CD4-positive, alpha-beta T cell (primary cell): ENCODE measurements around the gene RIPK3. TPM values are rescaled to one million over a fixed set of nuclear protein-coding genes. Genes with fewer than 3 reads are reported as not detected.

Experiments
- ATAC-seq: fragments of 200-7000 bp; cut with Tn5 transposase; one replicate; pipeline ENCODE4 v1.10.0; 2022; ENCODE audit warnings: mild to moderate bottlenecking; ENCODE audit not compliant: poor library complexity
- CTCF ChIA-PET: fragments of 350-600 bp; sonication (Branson Sonifier 250); formaldehyde crosslinking; loops from one replicate; lab custom pipeline; 2021; ENCODE audit warnings: antibody characterized with exemption, inconsistent platforms; lab: Charles Lee
- POLR2A ChIA-PET: fragments of 350-600 bp; sonication (Branson Sonifier 250); formaldehyde crosslinking; loops from one replicate; lab custom pipeline; 2021; ENCODE audit warnings: antibody characterized with exemption, inconsistent platforms; lab: Charles Lee
- DNase-seq, 14 experiments: peaks; one replicate each; pipeline ENCODE4 v3.0.0-alpha.2; 2013 to 2020; ENCODE audit warnings: mixed read lengths in 2 of 14
- H3K27ac ChIP-seq, 2 donors: one replicate each; pipeline versions ENCODE4 v1.5.1 to v1.7.0; 2013; ENCODE audit warnings: low read length in 2 of 2, low read depth in 1 of 2, mild to moderate bottlenecking in 1 of 2
- H3K27me3 ChIP-seq, 2 experiments: 1 replicate in 1 of 2; 2 replicates in 1 of 2; pipeline versions ENCODE4 v1.6.1 to v1.7.0; 2013; ENCODE audit warnings: low read length in 2 of 2, control low read depth in 1 of 2, mild to moderate bottlenecking in 1 of 2, moderate library complexity in 1 of 2; ENCODE audit not compliant: insufficient read depth in 2 of 2, control insufficient read depth in 1 of 2
- H3K36me3 ChIP-seq: one replicate; pipeline ENCODE4 v1.6.1; 2013; ENCODE audit warnings: low read length, control low read depth; ENCODE audit not compliant: insufficient read depth
- H3K4me1 ChIP-seq: one replicate; pipeline ENCODE4 v1.6.1; 2013; ENCODE audit warnings: low read length, control low read depth; ENCODE audit not compliant: insufficient read depth
- H3K4me3 ChIP-seq: one replicate; pipeline ENCODE4 v1.5.1; 2013; ENCODE audit warnings: mild to moderate bottlenecking, low read length, moderate library complexity
- H3K9me3 ChIP-seq, 2 experiments: 1 replicate in 1 of 2; 2 replicates in 1 of 2; pipeline versions ENCODE4 v1.6.1 to v1.7.0; 2013; ENCODE audit warnings: low read length in 2 of 2, mild to moderate bottlenecking in 2 of 2, control low read depth in 1 of 2, moderate library complexity in 1 of 2; ENCODE audit not compliant: control insufficient read depth in 1 of 2, insufficient read depth in 1 of 2
- H3K27ac Mint-ChIP-seq: one replicate; pipeline ENCODE4 v1.8.0; 2020; ENCODE audit warnings: mixed read lengths
- H3K27me3 Mint-ChIP-seq: one replicate; pipeline ENCODE4 v1.8.0; 2021; ENCODE audit warnings: mixed read lengths
- H3K36me3 Mint-ChIP-seq: one replicate; pipeline ENCODE4 v1.8.0; 2021; ENCODE audit warnings: low read depth, mixed read lengths
- H3K4me1 Mint-ChIP-seq: one replicate; pipeline ENCODE4 v1.8.0; 2021; ENCODE audit warnings: low read depth, mixed read lengths
- H3K4me3 Mint-ChIP-seq: one replicate; pipeline ENCODE4 v1.8.0; 2020; ENCODE audit warnings: mild to moderate bottlenecking, mixed read lengths
- H3K9me3 Mint-ChIP-seq: one replicate; pipeline ENCODE4 v1.8.0; 2020; ENCODE audit warnings: mixed read lengths
- CTCF ChIP-seq: fragments of 200-600 bp; IDR thresholded peaks from one replicate; pipeline ENCODE4 v1.8.0; 2022; ENCODE audit warnings: antibody characterized with exemption, mild to moderate bottlenecking
- intact Hi-C, 2 experiments: fragments of 100-400 bp; cut with DNase I in 1 of 2; cut with micrococcal nuclease in 1 of 2; formaldehyde crosslinking; loops; one replicate each; pipeline versions ENCODE4 v1.15.1 to v1.9.0; 2023 to 2025; cut with DNase I, micrococcal nuclease
- total RNA-seq, 174 experiments: library from RNA in 2 of 174; stranded (reverse) in 2 of 174; gene quantifications; one replicate each; pipeline ENCODE4 v1.2.3 and lab custom pipeline; 2021 to 2026

RIPK3 gene
- total RNA-seq, 2 experiments from 2014 or later = 18.1 to 18.9 TPM

GRCh38 chr14:24300326-24300980 is 39.3 kb downstream of the RIPK3 start:
- intact Hi-C loops = no loop called here
- Mint-ChIP-seq H3K27ac (peak overlapping the region; percentile 98), H3K4me1 (peaks cover 64% of the 10 kb centered on the region), H3K9me3 (no peaks in the 10 kb centered on the region), H3K4me3 (peak overlapping the region; percentile 99), H3K36me3 (peaks cover 89% of the 10 kb centered on the region), H3K27me3 (no peaks in the 10 kb centered on the region)
- Histone ChIP-seq H3K4me3 (peak overlapping the region; percentile 87), H3K27ac (peak overlapping the region; percentile 81 to 87), H3K27me3 (no peaks in the 10 kb centered on the region), H3K36me3 (peaks cover 59% of the 10 kb centered on the region), H3K9me3 (no peaks in the 10 kb centered on the region), H3K4me1 (peaks cover 56% of the 10 kb centered on the region)
- TF ChIP-seq CTCF = no peak
- CTCF ChIA-PET = interaction anchor here (1.0 to 6.8 kb wide), 6 partner anchors 9 to 131 kb away, joined by 3 to 90 read pairs (median 16); partner anchors contain the start of genes CIDEB, LTB4R, LTB4R2 and MDP1
- DNase-seq = no peak
- ATAC-seq = no peak
- POLR2A ChIA-PET = interaction anchor here (0.8 to 5.7 kb wide), 20 partner anchors 8 to 210 kb away, joined by 3 to 66 read pairs (median 4); partner anchors contain the start of genes CBLN3, CHMP4A, CIDEB and DCAF11

- peaks cover 54% of the 10 kb centered on the region for H3K36me3 ChIP-seq
- H3K27ac ChIP-seq = peak within 1 kb of the TSS; percentile 81 to 87
- peaks cover 56% of the 10 kb centered on the region for H3K4me1 ChIP-seq
- peaks cover 64% of the 10 kb centered on the region for H3K4me1 Mint-ChIP-seq
- POLR2A ChIA-PET = interaction anchor here (0.7 to 5.7 kb wide), 20 partner anchors 9 to 209 kb away, joined by 3 to 66 read pairs (median 6); partner anchors contain the start of genes CBLN3, CHMP4A, CIDEB and DCAF11
- CTCF ChIA-PET = interaction anchor here (2.0 to 6.8 kb wide), 6 partner anchors 10 to 132 kb away, joined by 6 to 90 read pairs (median 20); partner anchors contain the start of genes CIDEB, LTB4R, LTB4R2 and MDP1
- H3K9me3 Mint-ChIP-seq = no peaks in the 10 kb centered on the region
- H3K4me3 Mint-ChIP-seq = peak within 1 kb of the TSS; percentile 99
- no peak for TF ChIP-seq CTCF
- H3K27me3 ChIP-seq = no peaks in the 10 kb centered on the region
- peak within 1 kb of the TSS; percentile 98 for H3K27ac Mint-ChIP-seq
- ATAC-seq (peak; percentile 77), DNase-seq (peak; percentile 86 to 98 (median 92))
- H3K36me3 Mint-ChIP-seq = peaks cover 87% of the 10 kb centered on the region
- peak within 1 kb of the TSS; percentile 87 for H3K4me3 ChIP-seq
- H3K27me3 Mint-ChIP-seq = no peaks in the 10 kb centered on the region
- no peaks in the 10 kb centered on the region for H3K9me3 ChIP-seq
- intact Hi-C loops = loop anchor here in 1 of 2 experiments (5.0 to 10.0 kb wide), 3 partner anchors 187 to 325 kb away; partner anchors contain the start of genes DCAF11 and NRL
Observed at GRCh38 chr14:24299255-24300191, 40.3 kb downstream of the RIPK3 start, which contains the start of the genes DHRS1 and NOP9. TSS of gene DHRS1 (minus strand) at chr14:24299780. CDS start at chr14:24299106, 674 bp downstream. TSS of gene NOP9 (plus strand) at chr14:24299850. CDS start at chr14:24299955, 105 bp downstream.

GRCh38 chr14:24298892-24299254 is 40.9 kb downstream of the RIPK3 start:
- peak; percentile 2 for ATAC-seq
- H3K27me3 Mint-ChIP-seq = no peaks in the 10 kb centered on the region
- Histone ChIP-seq H3K9me3 (no peaks in the 10 kb centered on the region), H3K27ac (peak overlapping the region in 1 of 2 donors; percentile 87), H3K36me3 (peaks cover 48% of the 10 kb centered on the region), H3K4me1 (peaks cover 56% of the 10 kb centered on the region), H3K27me3 (no peaks in the 10 kb centered on the region), H3K4me3 (peak overlapping the region; percentile 87)
- intact Hi-C loops = loop anchor here in 1 of 2 experiments (5.0 to 10.0 kb wide), 3 partner anchors 187 to 324 kb away; partner anchors contain the start of genes DCAF11 and NRL
- peaks cover 64% of the 10 kb centered on the region for H3K4me1 Mint-ChIP-seq
- no peak for TF ChIP-seq CTCF
- POLR2A ChIA-PET = interaction anchor here (1.4 to 5.7 kb wide), 11 partner anchors 9 to 208 kb away, joined by 3 to 66 read pairs (median 15); partner anchors contain the start of genes CBLN3, CHMP4A, CIDEB and DCAF11
- H3K9me3 Mint-ChIP-seq = no peaks in the 10 kb centered on the region
- H3K27ac Mint-ChIP-seq = peak overlapping the region; percentile 98
- CTCF ChIA-PET = interaction anchor here (2.0 to 6.8 kb wide), 6 partner anchors 11 to 133 kb away, joined by 6 to 90 read pairs (median 20); partner anchors contain the start of genes CIDEB, LTB4R, LTB4R2 and MDP1
- H3K4me3 Mint-ChIP-seq = peak overlapping the region; percentile 99
- H3K36me3 Mint-ChIP-seq = peaks cover 86% of the 10 kb centered on the region
- DNase-seq = peak in 3 of 14 experiments; percentile 4 to 55 (median 37)
